GM12865 (cell line): Measurements from ENCODE around the gene LENEP.

ENCODE experiments used
- DNase-seq: peaks from one replicate; pipeline ENCODE4 v3.0.0; 2010; ENCODE audit warnings: low read depth
- H3K4me3 ChIP-seq: 2 replicates; pipeline ENCODE4 v1.5.1; 2011; ENCODE audit warnings: mild to moderate bottlenecking, low read depth, low read length, control low read depth
- CTCF ChIP-seq: IDR thresholded peaks from 2 replicates; pipeline ENCODE4 v1.5.1; 2011; ENCODE audit warnings: low read length, control low read depth, low read depth, inconsistent platforms; ENCODE audit not compliant: insufficient read depth; ENCODE audit errors: missing control alignments

The LENEP gene

GRCh38 chr1:155035936-155036335, 42.5 kb downstream of the LENEP start:
- no peak for TF ChIP-seq CTCF
- no peak overlapping the region for H3K4me3 ChIP-seq
- DNase-seq = no peak

DNA sequence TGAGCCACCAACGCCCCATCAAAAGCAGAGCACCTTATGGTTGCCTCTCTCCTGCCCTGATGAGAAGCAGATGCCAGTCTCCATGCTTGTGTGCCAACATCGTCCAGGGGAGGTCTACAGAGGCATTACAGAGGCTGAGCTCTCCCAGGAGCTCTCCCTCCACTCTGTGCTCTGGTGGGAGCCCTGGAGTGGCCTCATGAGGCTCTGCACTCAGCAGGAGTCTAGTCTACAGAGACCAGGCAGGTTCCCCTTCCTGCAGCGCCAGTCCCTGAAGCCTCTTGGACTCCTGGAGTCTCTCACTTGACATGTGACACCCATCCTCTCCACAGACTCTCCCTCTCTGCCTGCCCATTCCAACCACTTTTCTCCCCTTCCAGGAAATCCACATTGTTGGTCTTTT, 43.7 kb downstream of the LENEP start:
- no peak for DNase-seq
- H3K4me3 ChIP-seq = no peak overlapping the region
- no peak for TF ChIP-seq CTCF

GRCh38 chr1:155037851-155038441, 44.6 kb downstream of the LENEP start:
- DNase-seq = no peak
- no peak overlapping the region for H3K4me3 ChIP-seq

DNA sequence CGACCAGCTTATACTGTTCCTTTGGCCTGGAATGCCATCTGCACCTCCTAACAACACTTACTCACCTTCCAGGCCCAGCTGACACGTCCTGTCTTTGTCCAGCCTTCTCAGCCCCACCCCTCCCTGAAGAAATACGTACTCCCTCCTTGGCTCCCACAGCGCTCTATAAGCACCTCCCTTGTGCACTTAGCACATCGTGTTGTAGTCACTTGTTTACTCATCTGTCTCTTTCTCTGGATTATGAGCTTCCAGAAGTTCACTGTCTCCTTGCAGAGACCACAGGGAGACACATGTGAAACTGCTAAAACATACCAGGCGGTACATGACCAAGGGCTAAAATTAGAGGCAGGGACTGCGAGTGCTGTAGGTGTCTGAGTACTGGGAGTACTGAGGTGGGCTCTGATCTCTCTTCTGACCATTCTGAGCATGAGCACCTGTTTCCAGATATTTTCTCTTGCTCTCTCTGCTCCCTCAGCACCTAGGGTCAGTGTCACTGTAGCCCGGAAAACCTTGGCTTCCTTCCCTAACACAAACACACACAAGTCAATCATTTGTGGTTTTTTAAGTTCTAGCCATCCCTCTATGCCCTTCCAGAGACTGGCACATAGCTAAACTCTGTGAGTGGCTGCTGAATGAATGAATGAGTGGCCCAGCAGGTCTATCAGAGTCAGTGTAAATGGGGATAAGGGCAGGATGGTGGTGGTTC, 45.4 kb downstream of the LENEP start:
- TF ChIP-seq CTCF = no peak
- no peak overlapping the region for H3K4me3 ChIP-seq
- no peak for DNase-seq

More at GRCh38 chr1:155037851-155038441, 44.6 kb downstream of the LENEP start:
- TF ChIP-seq CTCF = no peak

DNA sequence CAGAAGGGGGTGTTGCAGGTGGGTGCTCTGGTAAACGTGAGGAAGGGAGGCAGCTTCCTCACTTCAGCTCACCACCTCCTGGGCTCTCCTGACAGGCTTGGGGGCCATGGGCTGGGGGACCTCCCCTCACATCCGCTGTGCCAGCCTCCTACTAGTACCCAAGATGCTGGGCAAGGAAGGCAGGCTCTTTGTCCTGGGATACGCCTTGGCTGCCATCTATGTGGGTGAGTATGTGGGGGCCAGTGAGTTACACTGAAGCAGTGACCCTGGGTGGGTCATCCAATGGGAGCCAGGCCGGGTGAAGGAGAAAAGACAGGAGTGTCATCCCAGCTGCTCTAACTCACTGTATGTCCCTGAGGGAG, 45.9 kb downstream of the LENEP start:
- no peak for DNase-seq
- no peak for TF ChIP-seq CTCF
- H3K4me3 ChIP-seq = no peak overlapping the region

DNA sequence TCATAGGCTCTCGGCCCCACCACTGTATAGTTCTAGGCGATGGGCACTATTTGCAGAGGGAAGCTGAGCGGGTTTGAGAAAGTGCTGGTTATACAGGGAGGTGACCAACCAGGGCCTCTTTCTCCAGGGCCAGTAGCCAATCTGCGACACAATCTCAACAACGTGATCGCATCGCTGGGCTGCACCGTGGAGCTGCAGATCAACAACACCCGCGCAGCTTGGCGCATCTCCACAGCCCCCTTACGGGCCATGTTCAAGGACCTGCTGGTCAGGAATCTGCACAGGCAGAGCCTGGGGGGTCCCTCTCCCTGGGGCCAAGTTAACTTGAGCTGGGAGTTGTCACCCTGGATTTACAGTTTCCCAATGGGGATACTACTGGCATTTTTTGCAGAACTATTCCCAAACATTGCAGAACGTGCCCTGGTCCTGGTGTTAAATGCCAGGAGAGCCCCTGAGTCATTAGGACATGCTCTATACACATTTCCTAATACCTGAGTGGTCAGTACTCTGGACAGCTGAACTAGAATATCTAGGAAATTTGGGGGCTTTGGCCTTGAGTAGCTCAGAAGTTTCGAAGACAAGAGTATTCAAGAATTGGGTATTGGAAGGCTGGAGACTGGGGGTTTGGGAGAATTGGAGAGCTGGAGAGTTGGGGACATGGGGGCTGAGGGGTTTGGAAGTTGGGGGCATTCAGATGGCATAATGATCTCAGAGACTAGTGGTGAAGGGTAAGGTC, 47.1 kb downstream of the LENEP start:
- no peak for DNase-seq
- TF ChIP-seq CTCF = no peak
- H3K4me3 ChIP-seq = no peak overlapping the region
